GM19328 (cell line): ENCODE data around the gene FBXL16.

Experiments
- ATAC-seq: cut with Tn5 transposase; IDR thresholded peaks from one replicate; pipeline ENCODE4 v1.9.1; 2021; ENCODE audit warnings: mild to moderate bottlenecking, moderate library complexity; ENCODE audit not compliant: unreplicated experiment

FBXL16 gene

DNA sequence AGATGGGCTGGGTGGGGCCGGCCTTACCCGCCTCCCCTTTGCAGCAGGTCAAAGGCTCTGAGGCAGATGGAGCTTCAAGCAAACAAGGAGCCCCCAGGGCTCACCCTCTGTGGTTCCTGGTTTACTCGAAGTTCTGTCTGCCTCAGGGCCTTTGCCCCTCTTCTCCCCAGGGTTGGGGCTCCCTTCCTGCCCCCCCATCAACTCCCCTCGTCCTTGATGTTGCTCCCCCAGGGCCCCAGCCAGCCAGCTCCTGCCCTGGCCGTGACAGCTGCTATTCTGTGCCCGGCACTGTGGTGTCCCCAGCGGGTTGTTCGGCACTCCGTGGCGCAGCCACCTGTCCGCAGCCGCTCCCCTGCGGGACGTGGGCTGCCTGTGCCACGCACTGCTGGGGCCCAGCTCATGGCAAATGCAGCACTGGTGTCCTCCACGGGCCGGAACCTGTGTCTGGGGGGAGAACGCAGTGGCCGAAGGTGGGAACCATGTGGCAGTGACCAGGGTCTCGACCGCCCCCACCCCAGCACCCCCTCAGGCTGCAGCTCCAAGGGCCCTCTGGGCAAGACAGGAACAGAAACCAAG is 5.0 kb upstream of the FBXL16 start:
- ATAC-seq, result no peak

DNA sequence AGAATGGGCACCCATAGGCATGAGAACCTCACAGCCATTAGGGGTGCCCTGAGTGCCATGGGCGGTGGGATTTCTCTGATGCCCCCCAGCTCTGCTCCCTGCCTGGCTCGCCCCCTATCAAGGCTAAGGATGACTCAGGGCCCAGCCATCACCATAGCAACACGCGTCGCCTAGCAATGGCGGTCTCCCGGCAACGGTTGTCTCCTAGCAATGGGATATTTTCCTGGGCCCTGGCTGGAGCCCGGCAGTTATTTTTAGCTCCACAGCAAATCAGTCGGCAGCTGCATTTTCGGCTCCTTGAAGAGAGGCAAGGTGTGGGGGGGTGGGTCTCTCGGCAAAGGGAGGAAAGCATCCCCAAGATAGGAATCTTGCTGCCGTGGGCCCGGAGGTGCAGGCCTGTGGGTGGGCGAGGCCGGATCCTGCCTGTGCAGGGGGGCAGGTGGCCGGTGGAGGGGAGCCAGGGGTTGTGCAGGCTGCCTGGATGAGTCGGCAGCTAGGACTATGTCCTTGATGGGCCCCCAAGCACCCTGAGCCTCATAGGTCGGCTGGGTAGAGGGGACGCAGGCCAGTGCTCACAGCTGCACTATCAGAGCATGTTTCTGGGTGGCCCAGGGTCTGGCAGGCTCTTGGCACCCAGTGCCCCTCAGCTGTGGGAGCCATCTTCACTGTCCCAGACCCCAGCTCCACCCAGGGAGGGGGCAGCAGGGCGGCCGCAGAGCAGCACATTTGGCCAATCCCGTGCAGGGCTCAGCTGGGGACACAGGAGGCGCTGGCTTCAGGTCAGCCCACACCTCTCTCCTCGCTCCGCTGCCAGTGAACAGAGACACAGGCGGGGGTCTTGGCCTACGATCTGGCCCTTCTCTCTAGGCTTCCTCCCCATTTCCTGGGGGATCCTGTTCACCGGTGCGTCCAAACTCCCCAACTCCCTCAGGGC is 4.2 kb upstream of the FBXL16 start:
- ATAC-seq, result no peak

DNA sequence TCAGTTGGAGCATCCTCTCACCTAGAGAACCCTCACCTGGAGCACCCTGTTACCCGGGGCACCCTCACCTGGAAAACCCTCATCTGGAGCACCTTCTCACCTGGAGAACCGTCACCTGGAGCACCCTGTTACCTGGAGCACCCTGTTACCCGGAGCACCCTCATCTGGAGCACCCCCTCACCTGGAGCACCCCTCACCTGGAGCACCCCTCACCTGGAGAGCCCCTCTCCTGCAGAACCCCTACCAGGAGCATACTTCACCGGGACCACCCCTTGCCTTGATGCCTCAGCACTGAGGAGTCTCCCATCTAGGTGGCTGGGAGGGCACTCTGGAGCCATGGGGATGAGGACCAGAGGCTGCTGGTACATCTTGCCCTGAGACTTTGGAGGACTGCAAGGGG is 3.4 kb upstream of the FBXL16 start:
- ATAC-seq, result no peak

DNA sequence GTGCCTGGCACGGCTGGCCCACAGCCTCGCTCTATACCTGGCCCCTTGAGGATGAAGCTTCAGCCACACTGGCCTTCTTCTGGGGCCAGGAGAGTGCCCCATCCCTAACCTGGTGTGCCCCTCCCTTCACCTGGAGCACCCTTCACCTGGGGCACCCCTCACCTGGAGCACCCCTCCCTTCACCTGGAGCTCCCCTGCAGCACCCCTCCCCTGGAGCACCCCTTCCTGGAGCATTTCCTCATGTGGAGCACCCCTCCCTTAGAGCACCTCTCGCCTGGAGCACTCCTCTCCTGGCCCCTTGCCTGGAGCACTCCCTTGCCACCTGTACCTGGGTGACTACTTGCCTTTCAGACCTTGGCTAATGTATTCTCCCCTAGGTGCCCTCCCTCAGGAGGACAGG is 2.4 kb upstream of the FBXL16 start:
- no peak for ATAC-seq

DNA sequence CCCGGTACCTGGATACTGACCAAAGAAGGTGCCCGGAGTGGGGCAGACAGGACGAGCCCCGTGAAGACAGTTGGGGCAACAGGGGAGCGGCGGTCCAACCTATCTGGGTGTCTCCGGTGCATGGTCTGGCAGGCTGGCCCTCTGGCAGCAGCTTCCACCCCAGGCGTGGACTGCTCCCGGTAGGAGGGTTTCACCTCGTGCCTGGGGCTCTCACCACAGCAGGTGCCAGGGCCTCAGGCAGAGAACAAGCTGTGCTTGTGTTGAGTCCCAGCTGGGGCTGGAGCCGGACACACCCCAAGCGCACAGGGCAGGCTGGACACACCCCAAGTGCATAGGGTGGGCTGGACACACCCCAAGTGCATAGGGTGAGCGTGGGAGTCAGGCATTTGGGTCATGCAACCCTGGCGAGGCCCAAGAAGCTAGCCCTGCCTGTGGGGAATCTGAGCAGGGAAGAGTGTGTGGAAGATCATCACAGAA is 1.5 kb upstream of the FBXL16 start:
- ATAC-seq, result no peak

DNA sequence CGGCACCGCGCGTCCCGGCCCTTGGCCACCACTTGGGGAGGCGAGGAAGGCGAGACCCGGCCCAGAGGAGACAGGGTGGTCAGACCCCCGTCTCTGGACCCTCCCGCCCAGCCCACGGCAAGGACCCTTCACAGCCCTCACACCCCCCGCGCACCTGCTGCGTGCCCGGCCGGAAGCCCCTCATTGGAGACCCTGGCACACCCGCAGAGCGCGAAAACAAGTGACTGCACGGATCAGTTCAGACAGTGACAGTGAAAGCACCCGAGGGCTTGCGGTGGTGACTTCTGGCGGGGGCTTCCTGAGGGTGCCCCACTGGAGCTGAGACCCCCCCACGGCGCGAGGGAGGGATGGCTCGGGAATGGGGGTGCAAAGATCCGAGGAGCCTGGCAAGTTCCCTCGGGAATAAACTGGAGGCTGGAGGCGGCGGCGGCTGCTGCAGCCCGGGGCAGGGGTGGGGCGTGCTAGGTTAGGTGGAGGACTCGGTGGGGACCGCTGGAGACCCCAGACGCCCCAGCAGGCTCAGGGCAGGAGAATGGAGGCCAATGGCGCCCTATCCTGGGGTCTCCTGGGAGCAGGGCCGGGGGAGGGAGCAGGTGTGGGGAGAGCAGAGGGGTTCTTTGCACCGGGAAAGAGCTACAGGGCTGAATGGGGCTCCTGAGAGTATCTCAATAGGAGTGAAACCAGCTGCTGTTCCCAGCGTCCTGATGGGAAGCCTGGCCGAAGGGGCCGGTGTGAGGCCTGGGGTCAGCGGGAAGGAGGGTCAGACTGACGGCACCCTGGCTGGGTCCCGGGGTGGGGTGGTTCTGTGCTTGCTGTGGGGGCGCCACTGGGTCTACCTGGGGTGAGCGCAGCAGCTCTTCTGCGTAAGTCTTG is 824 bp upstream of the FBXL16 start:
- ATAC-seq, result no peak

DNA sequence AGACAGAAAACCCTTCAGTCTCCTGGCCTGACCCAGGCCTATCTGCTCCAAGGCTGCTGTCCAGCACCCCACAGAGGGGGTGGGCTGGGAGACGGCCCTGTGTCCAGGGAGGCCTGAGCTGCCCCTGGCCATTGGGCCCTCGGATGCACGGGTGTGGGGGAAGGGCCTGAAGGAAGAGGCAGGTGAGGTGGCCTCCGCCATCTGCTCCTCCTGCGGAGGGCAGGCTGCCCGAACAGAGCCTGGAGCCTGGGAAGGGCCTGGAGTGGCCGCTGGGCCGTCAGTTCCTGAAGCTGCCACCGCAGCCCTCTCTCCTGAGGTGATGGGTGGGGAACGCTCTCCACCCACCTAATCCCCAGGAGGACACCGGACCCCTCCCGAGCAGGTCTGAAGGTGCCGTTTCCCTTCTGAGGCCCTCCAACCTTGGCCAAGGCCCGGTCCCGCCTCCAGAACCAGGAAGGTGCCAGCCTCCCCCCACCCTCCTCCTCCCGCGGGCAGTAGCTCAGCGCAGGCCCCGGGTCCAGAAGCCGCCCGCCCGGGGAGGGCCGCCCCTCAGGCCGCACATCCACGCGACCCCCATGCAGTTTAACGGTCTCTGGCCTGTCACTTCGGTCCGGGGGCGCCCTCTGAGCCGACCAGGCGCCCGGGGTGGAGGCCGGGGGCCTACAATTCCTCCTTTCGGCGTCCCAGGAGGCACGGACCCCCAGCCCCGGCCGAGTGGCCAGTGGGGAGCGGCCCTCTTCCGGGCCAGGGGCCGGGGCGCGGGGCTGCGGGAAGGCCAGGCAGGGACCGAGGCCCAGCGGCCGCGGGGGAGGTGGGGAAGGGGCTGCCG is 835 bp downstream of the FBXL16 start:
- no peak for ATAC-seq

DNA sequence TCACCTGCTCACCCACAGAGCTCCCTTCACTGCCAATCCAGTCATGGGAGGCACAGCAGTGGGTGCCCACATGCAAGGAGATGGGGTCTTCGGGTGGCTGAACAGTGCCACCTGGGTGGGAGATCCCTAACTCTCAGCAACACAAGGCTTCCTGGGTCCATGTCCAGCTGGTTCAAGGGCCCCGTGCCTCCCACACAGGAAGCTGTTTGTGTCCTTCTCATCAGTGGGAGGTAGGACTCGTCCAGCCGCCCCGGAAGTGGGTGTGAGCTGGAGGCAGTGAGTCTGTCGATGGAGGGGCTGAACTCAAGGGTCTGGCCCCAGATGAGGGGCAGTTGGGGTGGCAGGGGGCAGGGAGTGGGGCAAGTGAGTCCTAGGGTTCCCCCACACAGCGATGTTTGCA is 1.6 kb downstream of the FBXL16 start:
- no peak for ATAC-seq

DNA sequence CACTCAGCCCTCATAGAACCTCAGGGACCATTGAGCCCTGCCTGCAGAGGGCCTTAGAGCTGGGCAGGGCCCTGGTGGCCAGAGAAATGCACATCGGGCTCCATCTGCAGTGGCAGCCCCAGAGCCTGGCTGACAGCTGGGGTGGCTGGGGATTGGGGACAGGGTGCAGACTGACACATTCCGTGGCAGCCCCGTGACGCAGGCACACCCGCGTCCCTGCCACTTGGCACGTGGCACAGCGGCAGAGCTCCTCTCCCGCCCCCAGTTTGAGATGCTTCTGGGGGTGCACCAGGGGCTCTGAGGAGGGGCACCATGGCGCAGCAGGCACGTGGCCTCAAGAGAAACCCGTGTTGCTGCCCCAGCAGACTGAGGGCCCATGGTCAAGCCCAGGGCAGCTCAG is 2.2 kb downstream of the FBXL16 start:
- no peak for ATAC-seq

DNA sequence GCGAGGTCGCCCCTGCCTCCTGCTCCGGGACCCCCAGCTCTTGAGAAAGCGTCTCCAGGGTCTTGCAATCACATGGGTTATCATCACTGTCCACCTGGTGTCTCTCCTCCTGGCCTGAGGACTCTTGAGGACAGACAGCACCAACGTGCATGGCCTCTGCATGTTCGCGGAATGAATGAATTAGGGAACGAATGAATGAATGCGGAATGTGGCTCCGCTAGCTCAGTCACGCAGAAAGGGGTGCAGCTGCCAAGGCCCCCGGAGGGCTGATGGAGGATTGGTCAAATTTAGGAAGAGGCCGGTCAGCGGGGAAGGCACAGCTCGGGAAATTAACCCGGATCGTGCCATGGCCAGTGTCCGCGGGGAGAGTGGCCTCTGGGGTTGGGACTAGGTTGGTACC is 3.3 kb downstream of the FBXL16 start:
- ATAC-seq, result no peak

DNA sequence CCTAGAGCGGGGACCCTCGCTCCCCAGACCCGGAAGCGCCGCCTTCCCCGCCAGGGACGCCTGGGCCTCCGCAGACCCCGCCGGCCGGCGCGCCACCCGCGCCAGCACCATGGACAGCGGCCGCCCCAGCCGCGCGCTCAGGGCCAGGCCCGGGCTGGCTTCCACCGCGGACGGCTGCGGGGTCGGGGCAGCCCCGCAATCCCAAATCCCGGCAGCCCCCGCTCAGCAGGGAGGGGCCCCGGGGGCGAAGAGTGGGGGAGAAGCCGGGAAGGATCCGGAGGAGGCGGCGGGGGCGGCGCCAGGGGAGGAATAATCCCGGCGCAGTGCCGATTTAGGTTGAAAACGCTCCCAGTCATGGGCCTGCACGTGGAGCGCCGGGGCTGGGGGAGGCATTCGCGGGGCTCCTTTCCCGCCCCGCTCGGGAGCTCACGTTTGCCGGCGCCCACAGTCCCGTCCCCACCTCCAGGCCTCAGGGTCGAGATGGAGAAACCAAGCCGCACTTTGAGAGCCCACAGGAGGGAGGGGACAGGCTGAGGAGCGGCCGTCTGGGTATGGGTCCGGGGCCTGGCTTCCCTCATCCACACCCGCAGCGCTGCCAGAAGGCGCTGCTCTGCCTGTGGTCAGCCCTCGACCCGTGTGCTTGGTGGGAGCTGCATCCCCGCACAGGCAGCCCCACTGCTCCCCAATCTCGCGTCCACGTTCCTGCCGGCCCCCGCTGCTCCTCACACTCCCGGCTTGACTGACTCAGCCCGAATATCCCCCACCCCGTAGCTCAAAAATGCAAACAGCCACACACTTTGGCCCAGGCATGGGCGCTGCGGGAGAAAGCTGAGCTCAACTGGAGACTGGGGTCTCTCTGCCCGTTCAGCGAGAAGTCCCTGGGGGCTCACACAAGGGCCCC is 4.7 kb downstream of the FBXL16 start:
- no peak for ATAC-seq

DNA sequence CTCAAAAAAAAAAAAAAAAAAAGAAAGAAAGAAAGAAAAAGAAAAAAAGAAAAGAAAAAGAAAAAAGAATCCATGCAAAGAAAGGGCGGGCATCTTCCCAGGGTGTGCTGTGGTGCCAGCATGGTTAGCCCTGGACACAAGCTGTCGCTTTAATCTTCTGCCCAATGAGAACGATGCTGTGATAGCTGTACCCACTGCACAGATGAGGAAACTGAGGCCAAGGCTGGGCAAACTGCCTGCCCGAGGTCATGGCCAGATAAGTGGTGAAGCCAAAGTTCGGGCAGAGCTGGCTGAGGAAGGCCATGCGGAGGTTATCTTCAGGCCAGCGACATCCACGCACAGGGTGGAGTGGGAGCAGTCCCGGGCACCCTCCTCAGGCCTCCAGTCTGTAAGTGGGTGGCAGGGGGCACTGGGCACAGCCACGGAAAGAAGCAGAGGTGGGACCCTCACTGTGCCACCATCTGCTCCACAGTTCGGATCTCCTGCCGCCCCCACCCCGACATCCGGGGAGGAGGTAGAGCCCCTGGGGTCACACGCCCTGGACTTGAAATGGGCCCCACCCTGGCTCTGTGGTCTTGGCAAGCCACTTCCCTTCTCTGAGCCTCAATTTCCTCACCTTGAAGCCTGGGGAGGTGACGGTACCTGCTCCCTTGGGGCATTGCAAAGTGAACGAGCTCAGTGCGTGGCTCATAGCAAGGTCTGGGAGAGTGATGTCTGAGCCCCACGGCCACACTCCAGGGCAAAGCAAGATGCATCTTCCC is 6.5 kb downstream of the FBXL16 start:
- ATAC-seq, result no peak

DNA sequence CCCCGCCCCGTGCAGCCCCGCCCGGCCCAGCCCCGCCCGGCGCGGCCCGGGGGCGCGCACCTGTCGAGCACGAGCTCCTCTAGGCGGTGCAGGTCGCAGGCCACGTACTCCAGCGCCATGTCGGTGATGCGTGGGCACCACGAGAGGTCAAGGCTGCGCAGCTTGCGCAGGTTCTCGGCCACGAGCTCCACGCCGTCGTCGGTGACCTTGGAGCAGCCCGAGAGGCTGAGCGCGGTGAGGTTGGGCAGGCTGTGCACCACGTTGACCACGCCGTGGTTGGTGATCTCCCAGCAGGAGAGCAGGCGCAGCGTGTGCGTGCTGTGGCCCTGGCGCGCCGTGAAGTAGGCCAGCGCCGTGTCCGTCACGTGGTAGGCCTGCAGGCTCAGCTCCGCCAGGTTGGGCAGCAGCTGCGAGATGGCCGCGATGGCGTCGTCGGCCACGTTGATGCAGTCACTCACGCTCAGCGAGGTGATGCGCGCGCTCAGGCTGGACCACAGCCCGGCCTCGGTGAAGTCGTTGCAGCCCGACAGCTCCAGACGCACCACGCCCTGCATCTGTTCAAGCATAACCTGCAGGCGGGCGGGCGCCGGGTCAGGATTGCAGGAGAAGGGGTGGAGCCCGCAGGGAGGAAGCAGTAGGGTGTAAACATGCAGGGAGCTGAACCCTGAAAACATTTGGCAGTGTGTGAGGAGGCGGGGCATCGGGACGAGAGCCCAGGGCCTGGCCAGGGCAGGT is 10.1 kb downstream of the FBXL16 start:
- ATAC-seq, result no peak

DNA sequence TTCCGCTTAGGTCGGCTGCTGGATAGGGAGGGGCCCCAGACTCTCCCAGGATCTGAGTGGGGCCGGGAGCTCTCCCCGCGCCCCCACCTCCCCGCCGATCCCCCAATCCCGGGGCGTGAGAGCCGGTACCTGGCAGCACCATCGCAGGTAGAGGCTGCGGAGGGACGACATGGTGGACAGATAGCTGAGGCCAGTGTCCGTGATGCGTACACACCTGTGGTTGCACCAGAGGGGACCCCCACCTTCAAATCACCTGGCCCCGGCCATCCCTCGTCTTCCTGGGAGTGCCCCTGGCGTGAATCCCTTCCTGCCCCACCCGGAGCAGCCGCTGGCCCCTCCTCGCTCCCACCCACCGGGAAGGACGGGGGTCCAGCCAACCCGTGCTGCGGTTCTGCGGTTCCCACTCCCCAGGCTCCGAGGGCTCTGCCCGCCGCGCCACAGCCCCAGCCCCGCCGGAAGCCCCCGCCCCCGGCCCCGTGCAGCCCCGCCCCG is 10.7 kb downstream of the FBXL16 start:
- ATAC-seq, result no peak

DNA sequence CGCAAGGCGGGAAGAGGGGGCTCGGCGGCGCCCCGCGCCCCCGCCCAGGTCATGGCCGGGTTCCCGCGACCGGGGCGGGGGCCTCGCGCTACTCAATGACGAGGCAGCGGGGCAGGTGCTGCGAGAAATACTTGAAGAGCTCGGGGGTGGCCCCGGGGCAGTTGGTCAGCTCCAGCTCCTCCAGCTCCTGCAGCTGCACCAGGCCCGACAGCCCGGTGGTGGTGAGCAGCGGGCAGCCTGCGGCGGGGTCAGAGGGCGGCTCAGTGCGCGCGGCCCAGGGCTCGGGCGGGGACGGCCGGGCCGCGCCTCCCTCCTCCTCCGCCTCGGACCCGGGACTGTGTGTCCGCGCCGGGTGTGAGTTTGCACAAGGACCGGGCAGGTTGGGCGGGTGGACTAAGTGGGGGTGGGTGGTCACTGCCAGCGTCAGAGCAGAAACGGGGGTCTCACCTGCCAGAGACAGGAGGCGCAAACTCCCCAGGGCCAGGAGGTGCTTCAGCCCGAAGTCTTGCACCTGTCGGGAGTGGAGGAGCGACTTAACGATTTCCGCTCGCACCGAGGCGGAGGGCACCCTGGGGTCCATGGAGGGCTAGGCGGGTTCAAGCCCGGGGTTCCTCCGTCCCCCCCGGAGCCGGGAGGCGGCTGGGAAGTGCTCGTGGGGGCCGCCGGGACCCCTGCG is 11.3 kb downstream of the FBXL16 start:
- no peak for ATAC-seq

DNA sequence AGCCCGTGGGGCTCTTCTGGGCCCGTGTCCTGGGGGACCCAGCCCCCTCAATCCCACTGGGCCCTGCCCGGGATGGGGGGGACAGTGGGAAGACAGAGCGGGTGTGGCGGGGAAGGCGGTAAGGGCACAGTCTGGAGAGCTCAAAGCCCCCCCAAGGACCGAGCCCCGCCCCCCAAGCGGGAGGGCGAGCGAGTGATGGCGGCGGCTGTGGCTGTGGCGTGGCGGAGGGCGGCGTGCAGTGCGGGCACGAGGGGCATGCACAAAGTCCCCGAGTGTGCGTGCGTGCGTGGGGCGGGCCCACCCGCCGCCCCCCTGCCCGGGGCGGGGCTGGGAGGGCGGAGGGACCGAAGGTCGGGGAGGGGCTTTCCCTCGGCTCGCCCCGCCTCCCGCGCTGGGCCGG is 11.8 kb downstream of the FBXL16 start:
- ATAC-seq, result no peak

DNA sequence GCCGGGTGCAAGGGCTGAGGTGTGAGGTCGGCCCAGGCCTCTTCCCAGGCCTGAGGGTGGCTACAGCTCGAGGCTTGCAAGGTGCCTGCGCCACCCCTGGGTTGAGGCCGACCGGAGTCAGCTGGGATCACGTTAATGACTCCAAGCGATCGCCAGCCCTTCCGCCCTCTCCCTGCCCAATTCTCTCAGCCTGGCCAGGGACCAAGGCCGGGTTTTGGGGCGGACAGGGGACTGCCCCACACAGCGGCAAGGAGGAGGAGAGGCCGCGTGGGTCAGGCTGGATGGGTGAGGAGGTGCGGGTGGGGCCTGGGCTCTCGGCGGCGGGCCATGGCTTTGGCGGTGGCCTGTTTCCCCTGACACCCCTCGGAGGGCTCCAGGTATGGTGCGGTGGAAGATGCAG is 12.2 kb downstream of the FBXL16 start:
- no peak for ATAC-seq
